ENCODE data around the gene UBE2Z.

GRCh38 chr17:48915459-48916282, 7.5 kb downstream of the UBE2Z start:
- no peak for TF ChIP-seq CTCF (IDR thresholded peaks at IDR 0.05)
- no peak for TF ChIP-seq EZH2 (IDR thresholded peaks at IDR 0.05; ENCODE audit: borderline replicate concordance, insufficient read depth, low read depth, low read length, poor library complexity, severe bottlenecking)

All from B cell (primary cell).